Mononuclear cell (primary cell): ENCODE measurements around the gene PROCR. TPM values are rescaled to one million over a fixed set of nuclear protein-coding genes. Genes with fewer than 3 reads are reported as not detected.
"Not testable (repeated sequence)": the region's sequence is repeated elsewhere in the genome, so short reads cannot be mapped to it uniquely, and the experiment has no call there.

Experiments used
- H3K27me3 ChIP-seq: 2 replicates; pipeline ENCODE4 v1.6.0; 2011; ENCODE audit warnings: low read length, control low read depth; ENCODE audit not compliant: insufficient read depth
- H3K4me1 ChIP-seq: 2 replicates; pipeline ENCODE4 v1.5.1; 2011; ENCODE audit warnings: mild to moderate bottlenecking, low read length, control low read depth; ENCODE audit not compliant: insufficient read depth
- H3K4me3 ChIP-seq: 2 replicates; pipeline ENCODE4 v1.5.1; 2011; ENCODE audit warnings: mild to moderate bottlenecking, low read length, moderate library complexity
- H3K9me3 ChIP-seq: 2 replicates; pipeline ENCODE4 v1.5.1; 2011; ENCODE audit warnings: low read depth, mild to moderate bottlenecking, control low read depth, low read length
- total RNA-seq: library from RNA; depleted of rRNA; stranded (reverse); fragments of >200 nt; gene quantifications from one replicate; pipeline ENCODE4 v1.2.3, GENCODE V29; 2012

The PROCR gene
- total RNA-seq, 1 donor, result 1.2 TPM

- no peaks in the 10 kb centered on the region for H3K4me1 ChIP-seq
- H3K9me3 ChIP-seq, result peaks cover 13% of the 10 kb centered on the region
- H3K27me3 ChIP-seq, result no peaks in the 10 kb centered on the region
- H3K4me3 ChIP-seq, result no peak overlapping the region
These were observed 27.9 kb downstream of the PROCR start for GRCh38 chr20:35199740-35200139.

- Histone ChIP-seq H3K9me3 (peaks cover 13% of the 10 kb centered on the region), H3K4me3 (no peak overlapping the region), H3K27me3 (no peaks in the 10 kb centered on the region), H3K4me1 (no peaks in the 10 kb centered on the region)
These were observed 28.4 kb downstream of the PROCR start for GRCh38 chr20:35200267-35200666.

- H3K9me3 ChIP-seq, H3K27me3 ChIP-seq, H3K4me3 ChIP-seq, H3K4me1 ChIP-seq: not testable (repeated sequence)
These were observed 29.6 kb downstream of the PROCR start for GRCh38 chr20:35201467-35201866.

- Histone ChIP-seq H3K9me3 (no peaks in the 10 kb centered on the region), H3K4me1 (no peaks in the 10 kb centered on the region), H3K4me3 (no peak overlapping the region), H3K27me3 (no peaks in the 10 kb centered on the region)
These were observed 34.9 kb downstream of the PROCR start for GRCh38 chr20:35206802-35207201.

- Histone ChIP-seq H3K4me3 (no peak overlapping the region), H3K4me1 (no peaks in the 10 kb centered on the region), H3K27me3 (no peaks in the 10 kb centered on the region), H3K9me3 (no peaks in the 10 kb centered on the region)
These were observed 36.2 kb downstream of the PROCR start for GRCh38 chr20:35207950-35208611.

- H3K27me3 ChIP-seq, result no peaks in the 10 kb centered on the region
- H3K4me1 ChIP-seq, result no peaks in the 10 kb centered on the region
- no peaks in the 10 kb centered on the region for H3K9me3 ChIP-seq
- no peak overlapping the region for H3K4me3 ChIP-seq
These were observed 43.4 kb downstream of the PROCR start for GRCh38 chr20:35215066-35215956.

- no peak overlapping the region for H3K4me3 ChIP-seq
- no peaks in the 10 kb centered on the region for H3K4me1 ChIP-seq
- H3K9me3 ChIP-seq, result no peaks in the 10 kb centered on the region
- no peaks in the 10 kb centered on the region for H3K27me3 ChIP-seq
These were observed 44.7 kb downstream of the PROCR start for GRCh38 chr20:35216541-35216940.

- H3K27me3 ChIP-seq, result peaks cover 37% of the 10 kb centered on the region
- H3K4me1 ChIP-seq, result peaks cover 5% of the 10 kb centered on the region
- no peaks in the 10 kb centered on the region for H3K9me3 ChIP-seq
- no peak overlapping the region for H3K4me3 ChIP-seq
These were observed 52.1 kb downstream of the PROCR start for GRCh38 chr20:35223941-35224340.

- Histone ChIP-seq H3K4me1 (peaks cover 5% of the 10 kb centered on the region), H3K9me3 (no peaks in the 10 kb centered on the region), H3K4me3 (no peak overlapping the region), H3K27me3 (peaks cover 40% of the 10 kb centered on the region)
These were observed 52.7 kb downstream of the PROCR start for GRCh38 chr20:35224536-35224935.

GRCh38 chr20:35225319-35226125 lies 53.6 kb downstream of the PROCR start:
- Histone ChIP-seq H3K27me3 (peaks cover 40% of the 10 kb centered on the region), H3K9me3 (no peaks in the 10 kb centered on the region), H3K4me3 (no peak overlapping the region), H3K4me1 (peaks cover 5% of the 10 kb centered on the region)

- Histone ChIP-seq H3K9me3 (no peaks in the 10 kb centered on the region), H3K4me3 (no peak within 1 kb of the TSS), H3K27me3 (peaks cover 40% of the 10 kb centered on the region), H3K4me1 (peaks cover 5% of the 10 kb centered on the region)
These were observed 54.4 kb downstream of the PROCR start, which contains the start of gene MMP24 for GRCh38 chr20:35226126-35226883. MMP24 (plus strand) TSS chr20:35226690; CDS start chr20:35226739, 49 bp downstream.

Other genes with a start within 250 kb of the PROCR start
- 17.2 TPM for gene GSS, start 216.3 kb upstream of the PROCR start, total RNA-seq
- gene MYH7B, start 216.2 kb upstream of the PROCR start, total RNA-seq, result under 0.01 TPM
- gene TRPC4AP, start 79.3 kb upstream of the PROCR start, total RNA-seq, result 55.3 TPM
- gene EDEM2, start 24.7 kb upstream of the PROCR start, total RNA-seq, result 19.5 TPM
- not detected for gene MMP24, start 54.6 kb downstream of the PROCR start, total RNA-seq
- 20.1 TPM for gene MMP24OS, start 106.0 kb downstream of the PROCR start, total RNA-seq
- 33.9 TPM for gene EIF6, start 112.7 kb downstream of the PROCR start, total RNA-seq
- gene FAM83C, start 120.4 kb downstream of the PROCR start, total RNA-seq, result not detected
- gene UQCC1, start 239.9 kb downstream of the PROCR start, total RNA-seq, result 10.4 TPM